Measurements from ENCODE around the gene NEBL. TPM values are rescaled to one million over a fixed set of nuclear protein-coding genes. Genes with fewer than 3 reads are reported as not detected.

NEBL gene
- total and polyA plus RNA-seq, 4 donors: 19.4 to 74.7 (median 50.1) TPM

GRCh38 chr10:20892011-20892585 lies 5.0 kb downstream of the NEBL start:
- Histone ChIP-seq H3K4me1 (ENCODE audit: control insufficient read depth in 5 of 5, insufficient read depth in 5 of 5, low read length in 5 of 5) (peaks cover 0 to 42% (median 5%) of the 10 kb centered on the region in 5 donors), H3K27ac (ENCODE audit: low read depth in 1 of 2, low read length in 1 of 2) (peak overlapping the region in 1 of 2 donors; percentile 82), H3K9me3 (ENCODE audit: control insufficient read depth in 4 of 4, insufficient read depth in 3 of 4, low read length in 3 of 4) (no peaks in the 10 kb centered on the region), H3K4me3 (no peak overlapping the region), H3K36me3 (ENCODE audit: control insufficient read depth in 4 of 4, insufficient read depth in 4 of 4, low read length in 4 of 4) (peaks cover 0 to 4% (median 0%) of the 10 kb centered on the region in 4 donors), H3K27me3 (ENCODE audit: control insufficient read depth in 3 of 3, insufficient read depth in 3 of 3, low read length in 2 of 3) (no peaks in the 10 kb centered on the region), H3K9ac (ENCODE audit: insufficient read depth in 1 of 2, low read length in 2 of 2) (no peak overlapping the region)
- no peak for ATAC-seq (ENCODE audit: insufficient read depth, low FRiP score)
- WGBS, 2 donors: 70 to 77% methylated on average over 4 of the region's 4 CpGs
- no peak for TF ChIP-seq CTCF (IDR thresholded peaks at IDR 0.05; ENCODE audit: control extremely low read depth, extremely low read depth)
- no peak for DNase-seq

DNA sequence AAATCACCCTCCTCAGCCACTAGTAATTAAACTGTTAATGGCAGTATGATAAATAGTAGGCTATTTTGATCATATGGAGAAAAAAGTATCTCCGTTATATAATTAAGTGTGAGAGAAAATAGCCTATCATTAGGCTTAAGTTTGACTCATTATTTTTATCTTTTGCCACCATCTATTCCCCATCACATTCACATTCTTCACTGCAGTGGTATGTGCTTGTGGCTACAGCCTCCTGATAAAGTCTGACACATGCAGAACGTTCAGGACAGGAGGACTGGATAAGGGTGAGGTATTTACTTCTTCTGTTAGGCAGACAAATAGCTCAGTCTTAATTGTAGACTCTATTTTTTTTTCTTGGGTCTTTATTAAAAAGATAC lies 5.8 kb downstream of the NEBL start:
- peaks cover 0 to 39% (median 5%) of the 10 kb centered on the region in 5 donors for H3K4me1 ChIP-seq (ENCODE audit: control insufficient read depth in 5 of 5, insufficient read depth in 5 of 5, low read length in 5 of 5)
- DNase-seq (peak in 2 of 3 donors; percentile 70 to 74), ATAC-seq (ENCODE audit: insufficient read depth, low FRiP score) (peak; percentile 46)
- H3K27me3 ChIP-seq (ENCODE audit: control insufficient read depth in 3 of 3, insufficient read depth in 3 of 3, low read length in 2 of 3): no peaks in the 10 kb centered on the region
- no peaks in the 10 kb centered on the region for H3K9me3 ChIP-seq (ENCODE audit: control insufficient read depth in 4 of 4, insufficient read depth in 3 of 4, low read length in 3 of 4)
- no peak overlapping the region for H3K27ac ChIP-seq (ENCODE audit: low read depth in 1 of 2, low read length in 1 of 2)
- H3K36me3 ChIP-seq (ENCODE audit: control insufficient read depth in 4 of 4, insufficient read depth in 4 of 4, low read length in 4 of 4): peaks cover 0 to 4% (median 0%) of the 10 kb centered on the region in 4 donors
- 45 to 60% methylated on average over 2 of the region's 2 CpGs for WGBS, 2 donors
- no peak for TF ChIP-seq CTCF (IDR thresholded peaks at IDR 0.05; ENCODE audit: control extremely low read depth, extremely low read depth)
- H3K9ac ChIP-seq (ENCODE audit: insufficient read depth in 1 of 2, low read length in 2 of 2): no peak overlapping the region
- H3K4me3 ChIP-seq: no peak overlapping the region

- Histone ChIP-seq H3K4me1 (ENCODE audit: control insufficient read depth in 5 of 5, insufficient read depth in 5 of 5, low read length in 5 of 5) (peaks cover 0 to 39% (median 5%) of the 10 kb centered on the region in 5 donors), H3K9ac (ENCODE audit: insufficient read depth in 1 of 2, low read length in 2 of 2) (no peak overlapping the region), H3K27ac (ENCODE audit: low read depth in 1 of 2, low read length in 1 of 2) (peak overlapping the region; percentile 25 to 69), H3K4me3 (no peak overlapping the region), H3K27me3 (ENCODE audit: control insufficient read depth in 3 of 3, insufficient read depth in 3 of 3, low read length in 2 of 3) (no peaks in the 10 kb centered on the region), H3K9me3 (ENCODE audit: control insufficient read depth in 4 of 4, insufficient read depth in 3 of 4, low read length in 3 of 4) (no peaks in the 10 kb centered on the region), H3K36me3 (ENCODE audit: control insufficient read depth in 4 of 4, insufficient read depth in 4 of 4, low read length in 4 of 4) (peaks cover 0 to 4% (median 0%) of the 10 kb centered on the region in 4 donors)
- ATAC-seq (ENCODE audit: insufficient read depth, low FRiP score): no peak
- DNase-seq: peak in 1 of 3 donors; percentile 31
- TF ChIP-seq CTCF (IDR thresholded peaks at IDR 0.05; ENCODE audit: control extremely low read depth, extremely low read depth): no peak
- WGBS, 2 donors: 68 to 70% methylated on average over 6 of the region's 6 CpGs
Observed at GRCh38 chr10:20890491-20891337, 6.4 kb downstream of the NEBL start.
